ENCODE results near the gene RAB28.

The RAB28 gene

DNA sequence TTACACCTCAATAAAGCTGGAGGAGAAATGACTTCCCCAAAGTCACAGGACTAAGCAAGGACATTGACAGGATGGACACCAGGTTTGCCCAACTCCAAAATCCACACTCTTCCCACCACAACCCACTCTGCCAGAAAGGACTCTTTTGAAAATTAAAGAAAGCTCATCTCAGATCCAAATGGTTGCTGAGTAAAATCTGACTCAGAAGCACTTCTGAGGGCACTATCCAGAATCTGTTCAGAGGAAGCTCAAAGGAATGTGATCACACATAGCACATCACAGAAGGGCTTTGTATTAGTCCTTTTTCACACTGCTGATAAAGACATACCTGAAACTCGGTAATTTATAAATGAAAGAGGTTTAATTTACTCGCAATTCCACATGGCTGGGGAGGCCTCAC is 155.5 kb downstream of the RAB28 start:
- no peak for DNase-seq (ENCODE audit: low spot score)
- in situ Hi-C loops (cut with MboI; ENCODE audit: low pct_unique_long_range_greater_than_20kb, low sequenced_read_pairs, unreplicated experiment): no loop called here
- TF ChIP-seq, protein P1, sequence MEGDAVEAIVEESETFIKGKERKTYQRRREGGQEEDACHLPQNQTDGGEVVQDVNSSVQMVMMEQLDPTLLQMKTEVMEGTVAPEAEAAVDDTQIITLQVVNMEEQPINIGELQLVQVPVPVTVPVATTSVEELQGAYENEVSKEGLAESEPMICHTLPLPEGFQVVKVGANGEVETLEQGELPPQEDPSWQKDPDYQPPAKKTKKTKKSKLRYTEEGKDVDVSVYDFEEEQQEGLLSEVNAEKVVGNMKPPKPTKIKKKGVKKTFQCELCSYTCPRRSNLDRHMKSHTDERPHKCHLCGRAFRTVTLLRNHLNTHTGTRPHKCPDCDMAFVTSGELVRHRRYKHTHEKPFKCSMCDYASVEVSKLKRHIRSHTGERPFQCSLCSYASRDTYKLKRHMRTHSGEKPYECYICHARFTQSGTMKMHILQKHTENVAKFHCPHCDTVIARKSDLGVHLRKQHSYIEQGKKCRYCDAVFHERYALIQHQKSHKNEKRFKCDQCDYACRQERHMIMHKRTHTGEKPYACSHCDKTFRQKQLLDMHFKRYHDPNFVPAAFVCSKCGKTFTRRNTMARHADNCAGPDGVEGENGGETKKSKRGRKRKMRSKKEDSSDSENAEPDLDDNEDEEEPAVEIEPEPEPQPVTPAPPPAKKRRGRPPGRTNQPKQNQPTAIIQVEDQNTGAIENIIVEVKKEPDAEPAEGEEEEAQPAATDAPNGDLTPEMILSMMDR (IDR thresholded peaks at IDR 0.05; ENCODE audit: extremely low read depth, insufficient read depth, missing control alignments): no peak

DNA sequence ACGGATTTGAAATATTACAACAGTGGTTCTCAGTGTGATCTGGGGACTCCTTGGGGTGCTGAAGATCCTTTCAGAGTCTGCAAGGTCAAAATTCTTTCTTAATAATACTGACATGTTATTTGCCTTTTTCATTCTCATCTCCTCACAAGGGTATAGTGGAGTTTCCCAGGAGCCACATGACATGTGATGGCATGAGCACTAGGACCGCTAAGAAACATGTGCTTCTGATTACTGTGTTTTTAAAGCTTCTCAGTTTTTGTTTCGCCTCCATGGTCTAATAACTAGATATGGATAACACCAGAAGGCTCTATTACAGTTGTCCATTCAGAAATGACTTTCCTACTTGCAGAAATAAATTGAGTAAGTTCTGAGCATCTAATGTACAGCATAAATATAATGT is 156.1 kb downstream of the RAB28 start:
- TF ChIP-seq, protein P1 (IDR thresholded peaks at IDR 0.05; ENCODE audit: extremely low read depth, insufficient read depth, missing control alignments): no peak
- no peak for DNase-seq (ENCODE audit: low spot score)
- in situ Hi-C loops (cut with MboI; ENCODE audit: low pct_unique_long_range_greater_than_20kb, low sequenced_read_pairs, unreplicated experiment): no loop called here

DNA sequence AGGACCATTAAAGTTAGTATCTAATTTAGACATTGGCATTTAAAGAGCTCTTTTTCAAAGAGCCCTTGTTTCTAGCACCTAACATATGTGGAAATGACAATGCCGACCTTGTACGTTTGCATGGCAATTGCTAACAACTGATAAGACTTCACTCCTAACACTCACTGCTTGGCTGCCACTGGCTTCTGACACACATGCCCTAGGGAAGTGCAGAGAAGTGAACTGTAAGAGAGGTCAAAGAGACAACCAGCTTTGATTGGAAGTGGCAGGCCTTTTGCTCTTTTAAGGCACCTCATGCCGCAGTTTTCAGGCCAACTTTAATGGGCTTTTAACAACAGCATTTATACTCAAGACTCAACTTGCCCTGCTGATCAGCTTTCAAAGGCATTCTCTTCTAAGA is 158.4 kb downstream of the RAB28 start:
- TF ChIP-seq, protein P1 (IDR thresholded peaks at IDR 0.05; ENCODE audit: extremely low read depth, insufficient read depth, missing control alignments): no peak
- DNase-seq (ENCODE audit: low spot score): no peak
- in situ Hi-C loops (cut with MboI; ENCODE audit: low pct_unique_long_range_greater_than_20kb, low sequenced_read_pairs, unreplicated experiment): no loop called here

DNA sequence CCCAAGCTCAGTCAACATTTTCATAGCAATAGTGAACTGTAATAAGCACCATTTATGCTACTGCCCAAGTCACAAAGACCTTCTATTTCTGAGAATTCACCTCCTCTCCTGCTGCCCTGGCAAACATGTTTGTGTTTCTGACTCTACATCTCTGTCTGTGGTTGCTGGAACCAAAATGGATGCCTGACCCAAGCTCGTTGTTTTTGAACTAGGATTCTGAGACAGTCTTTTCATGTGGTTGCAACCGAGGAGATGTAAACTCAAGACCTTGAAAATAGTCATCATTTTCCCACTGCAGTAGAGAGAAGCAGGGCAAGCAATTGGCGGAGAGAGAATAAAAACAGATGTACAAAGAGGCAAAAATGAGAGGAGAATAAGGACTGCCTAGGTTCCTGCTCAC is 160.2 kb downstream of the RAB28 start:
- TF ChIP-seq, protein P1 (IDR thresholded peaks at IDR 0.05; ENCODE audit: extremely low read depth, insufficient read depth, missing control alignments): no peak
- DNase-seq (ENCODE audit: low spot score): no peak
- in situ Hi-C loops (cut with MboI; ENCODE audit: low pct_unique_long_range_greater_than_20kb, low sequenced_read_pairs, unreplicated experiment): no loop called here

DNA sequence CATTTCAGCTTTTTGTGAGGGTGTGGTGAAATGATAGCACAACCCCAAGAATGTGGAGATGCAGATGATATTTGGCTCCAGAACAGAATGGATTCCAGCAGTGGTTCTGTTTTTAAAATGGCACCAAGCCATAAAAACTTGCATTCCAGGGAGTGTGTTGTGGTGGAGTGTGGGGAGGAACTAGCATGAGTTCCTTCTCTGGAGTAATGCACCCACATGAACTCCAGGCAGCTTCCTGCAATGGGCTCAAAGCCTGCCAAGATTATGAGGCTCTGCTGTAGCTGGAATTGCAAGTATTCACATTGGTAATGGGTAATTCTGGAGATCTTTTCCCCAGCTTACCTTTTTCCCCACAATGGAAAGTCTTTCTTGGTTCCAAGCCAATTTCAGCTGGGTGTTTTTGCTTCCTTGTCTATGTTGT is 161.4 kb downstream of the RAB28 start:
- no peak for DNase-seq (ENCODE audit: low spot score)
- in situ Hi-C loops (cut with MboI; ENCODE audit: low pct_unique_long_range_greater_than_20kb, low sequenced_read_pairs, unreplicated experiment): no loop called here
- TF ChIP-seq, protein P1 (IDR thresholded peaks at IDR 0.05; ENCODE audit: extremely low read depth, insufficient read depth, missing control alignments): no peak
